Vagina (tissue), 2 donors: ENCODE data around the gene SEMA3D. TPM values are rescaled to one million over a fixed set of nuclear protein-coding genes. Genes with fewer than 3 reads are reported as not detected.

ENCODE experiments used
- DNase-seq, 2 donors: peaks; one replicate each; pipeline ENCODE4 v3.0.0-alpha.2; 2017; ENCODE audit errors: extremely low spot score in 2 of 2
- H3K27ac ChIP-seq: fragments of 200-600 bp; sonication (generic); one replicate; pipeline ENCODE4 v1.5.1; 2019
- H3K27me3 ChIP-seq: fragments of 200-600 bp; sonication (generic); one replicate; pipeline ENCODE4 v1.5.1; 2019
- H3K36me3 ChIP-seq, 2 donors: fragments of 200-600 bp; sonication (generic); one replicate each; pipeline ENCODE4 v1.5.1; 2017 to 2019
- H3K4me1 ChIP-seq: fragments of 200-600 bp; sonication (generic); one replicate; pipeline ENCODE4 v1.5.1; 2019
- H3K4me3 ChIP-seq, 2 donors: fragments of 200-600 bp; sonication (generic); 1 replicate in 1 of 2; 2 replicates in 1 of 2; pipeline ENCODE4 v1.5.1; 2016 to 2019
- H3K9me3 ChIP-seq: fragments of 200-600 bp; sonication (generic); one replicate; pipeline ENCODE4 v1.5.1; 2019
- CTCF ChIP-seq, 3 experiments: fragments of 450-650 bp in 2 of 3; fragments of 200-600 bp in 1 of 3; sonication (generic) in 1 of 3; IDR thresholded peaks; one replicate each; pipeline ENCODE4 v1.5.1; 2017 to 2019; ENCODE audit warnings: antibody characterized with exemption in 3 of 3, mild to moderate bottlenecking in 2 of 3, moderate library complexity in 2 of 3
- POLR2A ChIP-seq, 2 donors: fragments of 450-650 bp; IDR thresholded peaks; one replicate each; pipeline ENCODE4 v1.6.1; 2017; ENCODE audit warnings: antibody characterized with exemption in 2 of 2, mild to moderate bottlenecking in 2 of 2, moderate library complexity in 2 of 2
- POLR2AphosphoS5 ChIP-seq, 2 donors: sonication (generic); formaldehyde crosslinking; IDR thresholded peaks; one replicate each; pipeline ENCODE4 v1.9.0; 2017; ENCODE audit warnings: antibody characterized with exemption in 2 of 2, mild to moderate bottlenecking in 2 of 2, low read depth in 1 of 2; ENCODE audit not compliant: insufficient read depth in 1 of 2
- intact Hi-C: fragments of 100-400 bp; cut with DNase I; formaldehyde crosslinking; loops from one replicate; pipeline ENCODE4 v1.15.1; 2023
- total RNA-seq: library from RNA; depleted of rRNA; stranded (reverse); fragments of >200 nt; gene quantifications from one replicate; pipeline ENCODE4 v1.2.3, GENCODE V29; 2016

SEMA3D gene
- total RNA-seq, 1 donor from 2014 or later: 2.2 TPM

DNA sequence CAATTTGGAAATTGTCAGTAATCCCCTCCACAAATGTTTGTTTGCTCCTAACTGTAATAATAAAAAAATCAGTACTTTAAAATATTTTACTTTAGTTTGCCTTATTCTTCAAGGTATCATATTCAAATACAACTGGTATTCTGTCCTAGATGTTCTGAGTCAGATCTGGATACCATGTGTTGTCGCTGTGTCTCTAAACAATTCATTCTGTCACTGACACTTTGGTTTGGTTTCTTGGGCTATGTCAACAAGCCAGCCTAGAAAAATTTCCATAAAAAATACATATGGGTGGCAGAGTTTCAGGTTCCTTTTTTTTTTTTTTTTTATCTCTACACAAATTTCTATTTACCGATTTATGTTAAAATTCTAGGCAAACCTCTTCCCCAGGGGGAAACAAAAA, 33.2 kb upstream of the SEMA3D start:
- Histone ChIP-seq H3K4me3 (no peak overlapping the region), H3K36me3 (no peaks in the 10 kb centered on the region), H3K4me1 (no peaks in the 10 kb centered on the region), H3K27ac (no peak overlapping the region), H3K27me3 (no peaks in the 10 kb centered on the region), H3K9me3 (no peaks in the 10 kb centered on the region)
- intact Hi-C loops: no loop called here
- no peak for DNase-seq
- TF ChIP-seq POLR2A (IDR thresholded peaks at IDR 0.05) (no peak), CTCF (IDR thresholded peaks at IDR 0.05) (no peak), POLR2AphosphoS5 (IDR thresholded peaks at IDR 0.05; ENCODE audit: insufficient read depth in 1 of 2, low read depth in 1 of 2) (no peak)

- DNase-seq: no peak
- Histone ChIP-seq H3K4me1 (no peaks in the 10 kb centered on the region), H3K27ac (no peak overlapping the region), H3K4me3 (no peak overlapping the region), H3K9me3 (no peaks in the 10 kb centered on the region), H3K36me3 (no peaks in the 10 kb centered on the region), H3K27me3 (no peaks in the 10 kb centered on the region)
- no peak for TF ChIP-seq POLR2AphosphoS5 (IDR thresholded peaks at IDR 0.05; ENCODE audit: insufficient read depth in 1 of 2, low read depth in 1 of 2)
- no peak for TF ChIP-seq POLR2A (IDR thresholded peaks at IDR 0.05)
- no peak for TF ChIP-seq CTCF (IDR thresholded peaks at IDR 0.05)
- intact Hi-C loops: no loop called here
Observed at GRCh38 chr7:85217085-85217484, 30.2 kb upstream of the SEMA3D start.

DNA sequence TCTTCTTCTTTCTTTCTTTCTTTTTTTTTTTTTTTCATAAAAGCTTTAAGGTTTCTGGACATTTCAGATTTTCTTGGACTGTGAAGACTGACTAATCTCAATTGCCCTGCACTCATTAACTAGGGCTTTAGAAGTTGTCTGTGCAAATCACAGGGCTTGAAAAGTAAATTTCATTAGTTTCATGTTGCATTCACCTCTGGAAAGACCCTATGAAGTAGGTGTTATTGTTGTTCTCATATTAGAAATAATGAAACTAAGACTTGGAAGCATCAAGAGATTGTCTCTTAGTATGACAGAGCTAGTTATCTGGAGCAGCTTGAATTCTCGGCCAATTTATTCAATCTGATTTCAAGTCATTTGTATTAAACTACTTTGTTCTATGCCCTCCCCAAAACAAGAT, 28.2 kb upstream of the SEMA3D start:
- intact Hi-C loops: no loop called here
- Histone ChIP-seq H3K36me3 (no peaks in the 10 kb centered on the region), H3K4me3 (no peak overlapping the region), H3K4me1 (no peaks in the 10 kb centered on the region), H3K27me3 (no peaks in the 10 kb centered on the region), H3K27ac (no peak overlapping the region), H3K9me3 (no peaks in the 10 kb centered on the region)
- DNase-seq: no peak
- TF ChIP-seq POLR2AphosphoS5 (IDR thresholded peaks at IDR 0.05; ENCODE audit: insufficient read depth in 1 of 2, low read depth in 1 of 2) (no peak), CTCF (IDR thresholded peaks at IDR 0.05) (no peak), POLR2A (IDR thresholded peaks at IDR 0.05) (no peak)

DNA sequence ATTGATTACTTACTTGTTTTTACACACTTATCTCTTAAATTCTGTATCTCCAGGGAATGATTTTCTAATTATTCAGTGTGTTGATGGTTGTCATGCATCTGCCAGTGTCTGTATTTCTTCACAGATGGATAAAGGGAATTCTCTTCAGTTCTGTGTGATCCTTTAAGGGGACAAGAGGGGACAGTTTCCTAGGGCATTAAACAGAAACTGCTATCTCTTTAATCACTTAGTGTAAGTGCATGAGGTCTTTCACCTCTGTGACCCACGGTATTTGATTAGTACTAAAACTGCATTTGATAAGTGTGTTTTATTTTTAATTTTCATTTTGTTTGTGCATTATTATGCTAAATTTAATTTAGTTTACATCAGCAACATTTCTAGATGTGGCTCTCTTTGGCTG, 26.6 kb upstream of the SEMA3D start:
- no peaks in the 10 kb centered on the region for H3K36me3 ChIP-seq
- no peak overlapping the region for H3K27ac ChIP-seq
- no peak for TF ChIP-seq POLR2AphosphoS5 (IDR thresholded peaks at IDR 0.05; ENCODE audit: insufficient read depth in 1 of 2, low read depth in 1 of 2)
- no peak for TF ChIP-seq POLR2A (IDR thresholded peaks at IDR 0.05)
- no peak for TF ChIP-seq CTCF (IDR thresholded peaks at IDR 0.05)
- no peak for DNase-seq
- no peaks in the 10 kb centered on the region for H3K4me1 ChIP-seq
- no peak overlapping the region for H3K4me3 ChIP-seq
- intact Hi-C loops: no loop called here
- no peaks in the 10 kb centered on the region for H3K9me3 ChIP-seq
- H3K27me3 ChIP-seq: no peaks in the 10 kb centered on the region

- intact Hi-C loops: no loop called here
- DNase-seq: no peak
- no peaks in the 10 kb centered on the region for H3K36me3 ChIP-seq
- no peak overlapping the region for H3K27ac ChIP-seq
- TF ChIP-seq CTCF (IDR thresholded peaks at IDR 0.05) (no peak), POLR2AphosphoS5 (IDR thresholded peaks at IDR 0.05; ENCODE audit: insufficient read depth in 1 of 2, low read depth in 1 of 2) (no peak), POLR2A (IDR thresholded peaks at IDR 0.05) (no peak)
- H3K4me1 ChIP-seq: no peaks in the 10 kb centered on the region
- no peaks in the 10 kb centered on the region for H3K9me3 ChIP-seq
- no peak overlapping the region for H3K4me3 ChIP-seq
- H3K27me3 ChIP-seq: no peaks in the 10 kb centered on the region
Observed at GRCh38 chr7:85205754-85206153, 18.9 kb upstream of the SEMA3D start.
